ENCODE data around the gene RIPOR2. TPM values are rescaled to one million over a fixed set of nuclear protein-coding genes. Genes with fewer than 3 reads are reported as not detected.
"Not testable (repeated sequence)": the region's sequence is repeated elsewhere in the genome, so short reads cannot be mapped to it uniquely, and the experiment has no call there.

Gene RIPOR2
- total and polyA plus RNA-seq, 11 donors = 0.76 to 14.2 (median 4.2) TPM

GRCh38 chr6:24755279-24755678 lies 180.5 kb downstream of the RIPOR2 start:
- no peaks in the 10 kb centered on the region for H3K9me3 ChIP-seq
- no peak for DNase-seq
- TF ChIP-seq, protein P1, sequence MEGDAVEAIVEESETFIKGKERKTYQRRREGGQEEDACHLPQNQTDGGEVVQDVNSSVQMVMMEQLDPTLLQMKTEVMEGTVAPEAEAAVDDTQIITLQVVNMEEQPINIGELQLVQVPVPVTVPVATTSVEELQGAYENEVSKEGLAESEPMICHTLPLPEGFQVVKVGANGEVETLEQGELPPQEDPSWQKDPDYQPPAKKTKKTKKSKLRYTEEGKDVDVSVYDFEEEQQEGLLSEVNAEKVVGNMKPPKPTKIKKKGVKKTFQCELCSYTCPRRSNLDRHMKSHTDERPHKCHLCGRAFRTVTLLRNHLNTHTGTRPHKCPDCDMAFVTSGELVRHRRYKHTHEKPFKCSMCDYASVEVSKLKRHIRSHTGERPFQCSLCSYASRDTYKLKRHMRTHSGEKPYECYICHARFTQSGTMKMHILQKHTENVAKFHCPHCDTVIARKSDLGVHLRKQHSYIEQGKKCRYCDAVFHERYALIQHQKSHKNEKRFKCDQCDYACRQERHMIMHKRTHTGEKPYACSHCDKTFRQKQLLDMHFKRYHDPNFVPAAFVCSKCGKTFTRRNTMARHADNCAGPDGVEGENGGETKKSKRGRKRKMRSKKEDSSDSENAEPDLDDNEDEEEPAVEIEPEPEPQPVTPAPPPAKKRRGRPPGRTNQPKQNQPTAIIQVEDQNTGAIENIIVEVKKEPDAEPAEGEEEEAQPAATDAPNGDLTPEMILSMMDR (IDR thresholded peaks at IDR 0.05) = no peak
- no peak for TF ChIP-seq POLR2A (IDR thresholded peaks at IDR 0.05)
- H3K4me1 ChIP-seq = peaks cover 0 to 9% (median 0%) of the 10 kb centered on the region in 12 donors
- H3K27me3 ChIP-seq = no peaks in the 10 kb centered on the region
- H3K36me3 ChIP-seq = no peaks in the 10 kb centered on the region
- intact Hi-C loops (cut with DNase I) = no loop called here
- no peak for ATAC-seq
- no peak overlapping the region for H3K4me3 ChIP-seq
- H3K27ac ChIP-seq = no peak overlapping the region

DNA sequence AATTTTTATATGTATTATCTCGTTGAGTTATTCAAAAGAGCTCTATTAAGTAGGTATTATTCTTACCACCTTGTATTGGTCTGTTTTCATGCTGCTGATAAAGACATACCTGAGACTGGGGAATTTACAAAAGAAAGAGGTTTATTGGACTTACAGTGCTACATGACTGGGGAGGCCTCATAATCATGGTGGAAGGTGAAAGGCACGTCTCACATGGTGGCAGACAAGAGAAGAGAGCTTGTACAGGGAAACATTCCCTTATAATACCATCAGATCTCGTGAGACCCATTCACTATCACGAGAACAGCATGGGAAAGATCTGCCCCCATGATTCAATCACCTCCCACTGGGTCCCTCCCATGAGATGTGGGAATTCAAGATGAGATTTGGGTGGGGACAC lies 181.4 kb downstream of the RIPOR2 start:
- H3K4me3 ChIP-seq; H3K9me3 ChIP-seq; intact Hi-C loops (cut with DNase I); H3K36me3 ChIP-seq; H3K27me3 ChIP-seq; ATAC-seq; DNase-seq; H3K27ac ChIP-seq: not testable (repeated sequence)
- 81 to 84% (median 82%) methylated on average over 4 of the region's 4 CpGs for WGBS, 4 donors
- H3K4me1 ChIP-seq = peaks cover 0 to 16% (median 0%) of the 10 kb centered on the region in 12 donors

Other genes with a start within 250 kb of the RIPOR2 start
- gene C6orf62, start 216.8 kb downstream of the RIPOR2 start, total RNA-seq = 10 to 100 TPM; 20.8 to 92.8 (median 40.7) TPM
- gene C6orf62, start 216.8 kb downstream of the RIPOR2 start, polyA plus RNA-seq = 10 to 100 TPM; 28.9 to 48.0 TPM
- 10 to 100 TPM in 2 of 9 donors, 1 to 10 TPM in 7; 4.5 to 12.9 (median 6.8) TPM for gene GMNN, start 161.0 kb downstream of the RIPOR2 start, total RNA-seq
- 10 to 100 TPM in 1 of 2 donors, 1 to 10 TPM in 1; 4.7 to 19.2 TPM for gene GMNN, start 161.0 kb downstream of the RIPOR2 start, polyA plus RNA-seq
- gene ARMH2, start 137.0 kb downstream of the RIPOR2 start, total RNA-seq = not detected
- gene ARMH2, start 137.0 kb downstream of the RIPOR2 start, polyA plus RNA-seq = not detected